A673 (cell line): Measurements from ENCODE around the gene ZNF680. TPM values are rescaled to one million over a fixed set of nuclear protein-coding genes. Genes with fewer than 3 reads are reported as not detected.

ENCODE experiments used
- BruUV-seq: library from RNA; stranded (reverse); fragments of 400-500 nt; replicated peaks from 2 replicates; lab custom pipeline; 2021; lab: Mats Ljungman, UMichigan
- CTCF ChIA-PET: fragments of 300-600 bp; sonication (Branson Sonifier 250); formaldehyde crosslinking; loops from one replicate; lab custom pipeline; 2022; ENCODE audit warnings: antibody characterized with exemption; lab: Charles Lee
- POLR2A ChIA-PET: fragments of 300-600 bp; sonication (Branson Sonifier 250); formaldehyde crosslinking; loops from one replicate; lab custom pipeline; 2022; ENCODE audit warnings: antibody characterized with exemption; ENCODE audit not compliant: low non-redundant PET; lab: Charles Lee
- DNase-seq: peaks from one replicate; pipeline ENCODE4 v3.0.0-alpha.2; 2015; ENCODE audit warnings: low spot score
- H3K27ac ChIP-seq: fragments of 200-600 bp; sonication (generic); 2 replicates; pipeline ENCODE4 v1.5.1; 2016; ENCODE audit warnings: mixed run types, low read depth, mild to moderate bottlenecking, mixed read lengths, antibody characterized with exemption, low read length; ENCODE audit not compliant: poor library complexity, severe bottlenecking
- H3K27me3 ChIP-seq: fragments of 200-600 bp; sonication (generic); replicated peaks from 2 replicates; pipeline ENCODE4 v1.6.1; 2017; ENCODE audit warnings: mixed run types, low read depth, mild to moderate bottlenecking, mixed read lengths, antibody characterized with exemption, low read length; ENCODE audit not compliant: insufficient read depth, poor library complexity
- H3K36me3 ChIP-seq: fragments of 200-600 bp; sonication (generic); 2 replicates; pipeline ENCODE4 v1.6.1; 2016; ENCODE audit warnings: mixed run types, mild to moderate bottlenecking, mixed read lengths, antibody characterized with exemption, low read length; ENCODE audit not compliant: insufficient read depth, poor library complexity, severe bottlenecking
- H3K4me1 ChIP-seq: fragments of 200-600 bp; sonication (generic); 2 replicates; pipeline ENCODE4 v1.6.1; 2017; ENCODE audit warnings: mixed run types, mild to moderate bottlenecking, mixed read lengths, antibody characterized with exemption, low read length; ENCODE audit not compliant: insufficient read depth, poor library complexity, severe bottlenecking
- H3K4me3 ChIP-seq: fragments of 200-600 bp; sonication (generic); 2 replicates; pipeline ENCODE4 v1.5.1; 2016; ENCODE audit warnings: low read depth, mixed run types, mild to moderate bottlenecking, mixed read lengths, low read length; ENCODE audit not compliant: poor library complexity, severe bottlenecking
- H3K9me3 ChIP-seq: fragments of 200-600 bp; sonication (generic); 2 replicates; pipeline ENCODE4 v1.6.1; 2016; ENCODE audit warnings: mixed run types, low read depth, mild to moderate bottlenecking, mixed read lengths, antibody characterized with exemption, low read length; ENCODE audit not compliant: poor library complexity, severe bottlenecking
- EZH2 ChIP-seq: fragments of 200-600 bp; sonication (generic); IDR thresholded peaks from 2 replicates; pipeline ENCODE4 v1.6.1; 2017; ENCODE audit warnings: borderline replicate concordance, low read depth, mild to moderate bottlenecking, mixed read lengths, antibody characterized with exemption, low read length; ENCODE audit not compliant: poor library complexity, severe bottlenecking
- intact Hi-C: fragments of 100-400 bp; cut with micrococcal nuclease; formaldehyde crosslinking; loops from one replicate; pipeline ENCODE4 v1.10.0; 2022; ENCODE audit not compliant: unreplicated experiment
- total RNA-seq: library from RNA; stranded (reverse); gene quantifications from 2 replicates; pipeline ENCODE4 v1.2.3, GENCODE V29; 2021
- TF ChIP-seq, protein P1 (sequence below): fragments of 300-800, 200-600 bp; sonication (generic); conservative IDR thresholded peaks from 2 replicates; pipeline ENCODE4 v1.5.1; 2017; ENCODE audit warnings: low read depth, mild to moderate bottlenecking, antibody characterized with exemption, low read length, moderate library complexity, mixed read lengths

The ZNF680 gene
- total RNA-seq, 1 experiment from 2014 or later: 10.2 TPM

DNA sequence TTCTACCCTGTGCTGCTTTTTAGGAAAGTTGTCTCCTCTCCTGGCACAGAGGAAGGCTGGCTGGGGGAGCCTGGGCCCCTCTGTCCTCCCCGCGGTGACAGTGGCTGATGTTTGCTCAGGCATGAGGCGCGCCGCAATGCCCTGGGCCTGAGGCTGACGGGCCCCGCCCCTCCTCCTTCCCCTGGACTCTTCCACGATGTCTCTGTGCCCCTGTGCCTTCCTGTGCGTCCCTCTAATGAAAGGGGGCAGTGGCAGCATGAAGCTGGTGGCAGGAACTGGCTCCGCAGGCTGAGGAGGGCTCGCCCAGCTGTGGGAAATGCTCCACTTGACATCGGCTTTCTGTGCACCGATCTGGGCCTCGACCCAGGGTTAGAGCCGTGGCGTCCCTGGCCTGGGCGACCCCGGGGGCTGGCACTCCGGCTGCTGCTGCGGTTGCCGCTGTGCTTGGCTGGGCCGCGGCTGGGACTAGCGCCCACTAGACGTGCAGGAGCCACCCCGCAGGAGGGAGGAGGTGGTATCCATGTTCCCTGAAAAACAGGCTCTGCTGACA is 67.9 kb downstream of the ZNF680 start:
- POLR2A ChIA-PET: no interaction called here

DNA sequence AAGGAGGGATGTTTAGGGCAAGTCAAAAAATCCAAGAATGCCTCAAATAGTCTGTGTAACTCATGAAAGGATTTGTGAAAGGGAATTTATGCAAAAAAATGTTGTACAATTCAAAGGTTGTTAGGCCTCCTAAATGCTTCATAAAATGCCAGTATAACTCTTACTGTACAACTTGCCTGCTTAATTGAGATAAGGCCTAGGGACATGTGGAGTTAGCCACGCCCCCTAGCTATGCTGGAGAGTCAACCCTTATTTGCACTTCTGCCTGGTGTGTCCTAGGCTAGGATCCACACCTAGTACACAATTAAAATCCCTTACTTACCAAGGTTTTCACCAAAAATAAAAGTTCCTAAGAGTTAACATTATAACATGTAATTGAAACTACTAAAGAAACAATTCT is 77.2 kb downstream of the ZNF680 start:
- TF ChIP-seq, protein P1, sequence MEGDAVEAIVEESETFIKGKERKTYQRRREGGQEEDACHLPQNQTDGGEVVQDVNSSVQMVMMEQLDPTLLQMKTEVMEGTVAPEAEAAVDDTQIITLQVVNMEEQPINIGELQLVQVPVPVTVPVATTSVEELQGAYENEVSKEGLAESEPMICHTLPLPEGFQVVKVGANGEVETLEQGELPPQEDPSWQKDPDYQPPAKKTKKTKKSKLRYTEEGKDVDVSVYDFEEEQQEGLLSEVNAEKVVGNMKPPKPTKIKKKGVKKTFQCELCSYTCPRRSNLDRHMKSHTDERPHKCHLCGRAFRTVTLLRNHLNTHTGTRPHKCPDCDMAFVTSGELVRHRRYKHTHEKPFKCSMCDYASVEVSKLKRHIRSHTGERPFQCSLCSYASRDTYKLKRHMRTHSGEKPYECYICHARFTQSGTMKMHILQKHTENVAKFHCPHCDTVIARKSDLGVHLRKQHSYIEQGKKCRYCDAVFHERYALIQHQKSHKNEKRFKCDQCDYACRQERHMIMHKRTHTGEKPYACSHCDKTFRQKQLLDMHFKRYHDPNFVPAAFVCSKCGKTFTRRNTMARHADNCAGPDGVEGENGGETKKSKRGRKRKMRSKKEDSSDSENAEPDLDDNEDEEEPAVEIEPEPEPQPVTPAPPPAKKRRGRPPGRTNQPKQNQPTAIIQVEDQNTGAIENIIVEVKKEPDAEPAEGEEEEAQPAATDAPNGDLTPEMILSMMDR: no peak
- TF ChIP-seq EZH2: no peak

More for the DNA sequence above, 67.9 kb downstream of the ZNF680 start:
- DNase-seq: no peak
- no peak for TF ChIP-seq EZH2
- TF ChIP-seq, protein P1: no peak
- intact Hi-C loops: no loop called here
- Histone ChIP-seq H3K27me3 (no peaks in the 10 kb centered on the region), H3K36me3 (no peaks in the 10 kb centered on the region), H3K4me1 (no peaks in the 10 kb centered on the region), H3K4me3 (no peak overlapping the region), H3K9me3 (peaks cover 10% of the 10 kb centered on the region), H3K27ac (no peak overlapping the region)
- CTCF ChIA-PET: no interaction called here
- BruUV-seq: no TSS peak

More for the DNA sequence above, 77.2 kb downstream of the ZNF680 start:
- no peak overlapping the region for H3K4me3 ChIP-seq
- BruUV-seq: no TSS peak
- H3K36me3 ChIP-seq: no peaks in the 10 kb centered on the region
- H3K27me3 ChIP-seq: no peaks in the 10 kb centered on the region
- CTCF ChIA-PET: no interaction called here
- no peak for DNase-seq
- intact Hi-C loops: no loop called here
- H3K4me1 ChIP-seq: no peaks in the 10 kb centered on the region
- POLR2A ChIA-PET: no interaction called here
- H3K9me3 ChIP-seq: peaks cover 22% of the 10 kb centered on the region
- no peak overlapping the region for H3K27ac ChIP-seq

Other genes starting within 250 kb of the ZNF680 start
- gene ZNF736, start 249.1 kb downstream of the ZNF680 start, total RNA-seq: 1.8 and 3.2 TPM in 2 replicates
- 8.3 and 9.8 TPM in 2 replicates for gene ZNF107, start 103.1 kb upstream of the ZNF680 start, total RNA-seq
- 9.2 TPM in 2 replicates for gene ZNF138, start 231.4 kb upstream of the ZNF680 start, total RNA-seq